ENCODE results near the gene RAB11A. TPM values are rescaled to one million over a fixed set of nuclear protein-coding genes. Genes with fewer than 3 reads are reported as not detected.

The RAB11A gene
- total and polyA plus RNA-seq, 12 donors: 45.7 to 705 (median 348) TPM

DNA sequence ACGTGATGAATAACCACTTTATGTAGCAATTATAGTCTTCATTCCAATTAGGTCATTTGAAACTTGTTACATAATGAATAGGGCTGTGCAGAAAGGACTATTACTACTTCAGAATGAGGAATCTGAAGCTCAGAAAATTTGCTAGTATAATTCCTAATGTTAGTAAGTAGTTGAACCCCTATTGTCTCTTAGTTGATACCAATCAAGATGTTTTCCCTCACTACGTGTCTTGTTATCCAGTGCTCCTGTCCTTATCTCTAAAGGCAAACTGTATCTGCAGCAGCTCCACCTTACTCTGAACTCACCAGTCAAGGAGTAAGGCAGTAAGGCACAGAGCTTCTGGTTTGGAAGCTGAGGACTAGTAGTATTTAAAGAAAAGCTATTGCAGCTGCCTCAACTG is 32.0 kb downstream of the RAB11A start:
- 54 to 66% (median 64%) methylated on average over 2 of the region's 2 CpGs for WGBS, 4 donors
- TF ChIP-seq CTCF (IDR thresholded peaks at IDR 0.05) (no peak), POLR2A (IDR thresholded peaks at IDR 0.05) (no peak)

DNA sequence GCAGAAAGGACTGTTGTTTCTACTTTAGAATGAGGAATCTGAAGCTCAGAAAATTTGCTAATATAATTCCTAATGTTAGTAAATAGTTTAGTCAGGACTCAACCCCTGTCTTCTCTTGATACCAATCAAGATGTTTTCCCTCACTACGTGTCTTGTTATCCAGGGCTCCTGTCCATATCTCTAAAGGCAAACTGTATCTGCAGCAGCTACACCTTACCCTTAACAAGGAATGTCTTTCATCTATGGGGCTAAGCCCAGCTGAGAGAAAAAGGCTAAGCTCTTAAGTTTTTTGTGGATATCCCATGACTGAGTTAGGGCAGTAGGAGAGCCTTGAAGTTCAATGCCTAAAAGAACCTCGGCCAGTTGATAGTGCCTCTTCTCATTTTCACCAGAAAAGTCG is 32.5 kb downstream of the RAB11A start:
- no peaks in the 10 kb centered on the region for H3K27me3 ChIP-seq
- no peaks in the 10 kb centered on the region for H3K9me3 ChIP-seq (replicated peaks in 1 of 3)
- 94 to 98% (median 95%) methylated on average over 3 of the region's 3 CpGs for WGBS, 4 donors
- no peak overlapping the region for H3K4me3 ChIP-seq
- H3K4me1 ChIP-seq (replicated peaks in 1 of 2): peaks cover 21 to 43% of the 10 kb centered on the region in 2 donors
- TF ChIP-seq CTCF (IDR thresholded peaks at IDR 0.05) (no peak), POLR2A (IDR thresholded peaks at IDR 0.05) (no peak)
- no peak overlapping the region for H3K27ac ChIP-seq
- peaks cover 0 to 15% of the 10 kb centered on the region in 2 donors for H3K36me3 ChIP-seq (replicated peaks in 1 of 2)
- no peak for DNase-seq
- intact Hi-C loops (cut with DNase I): no loop called here

More for the DNA sequence above, 32.0 kb downstream of the RAB11A start:
- H3K9me3 ChIP-seq (replicated peaks in 1 of 3): no peaks in the 10 kb centered on the region
- H3K36me3 ChIP-seq (replicated peaks in 1 of 2): peaks cover 0 to 15% of the 10 kb centered on the region in 2 donors
- no peaks in the 10 kb centered on the region for H3K27me3 ChIP-seq
- intact Hi-C loops (cut with DNase I): no loop called here
- no peak for DNase-seq
- H3K4me3 ChIP-seq: no peak overlapping the region
- peaks cover 26 to 48% of the 10 kb centered on the region in 2 donors for H3K4me1 ChIP-seq (replicated peaks in 1 of 2)
- H3K27ac ChIP-seq: no peak overlapping the region

DNA sequence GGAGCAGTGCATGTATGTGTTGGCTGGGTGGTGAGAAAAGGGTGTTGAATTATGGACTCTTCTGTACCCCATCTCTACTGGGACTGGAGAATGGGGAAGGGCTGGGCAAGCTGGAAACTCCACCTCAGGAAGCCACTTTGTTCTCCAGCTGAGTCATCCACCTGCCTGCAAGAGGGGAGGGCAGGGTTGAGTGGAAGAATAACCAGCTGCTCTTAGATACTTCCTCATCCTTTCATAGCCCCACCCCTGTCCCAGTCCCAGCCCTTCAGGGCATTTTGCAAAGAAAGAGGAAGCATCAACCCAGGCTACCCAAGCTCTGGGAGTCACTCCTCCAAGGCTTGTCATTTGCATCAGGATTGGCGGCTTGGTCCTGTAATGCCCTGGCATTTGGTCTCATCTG is 33.1 kb downstream of the RAB11A start:
- WGBS, 4 donors: 84 to 100% (median 94%) methylated on average over 1 of the region's 1 CpG

More for the DNA sequence above, 33.1 kb downstream of the RAB11A start:
- TF ChIP-seq CTCF (IDR thresholded peaks at IDR 0.05) (no peak), POLR2A (IDR thresholded peaks at IDR 0.05) (no peak)
- intact Hi-C loops (cut with DNase I): no loop called here
- no peaks in the 10 kb centered on the region for H3K9me3 ChIP-seq (replicated peaks in 1 of 3)
- H3K4me1 ChIP-seq (replicated peaks in 1 of 2): peaks cover 16 to 37% of the 10 kb centered on the region in 2 donors
- no peaks in the 10 kb centered on the region for H3K27me3 ChIP-seq
- peak in 6 of 7 donors; percentile 31 to 65 (median 38) for DNase-seq
- H3K27ac ChIP-seq: peak overlapping the region in 1 of 5 donors; percentile 18
- no peak overlapping the region for H3K4me3 ChIP-seq
- peaks cover 0 to 15% of the 10 kb centered on the region in 2 donors for H3K36me3 ChIP-seq (replicated peaks in 1 of 2)

Data from adrenal gland (tissue), 12 donors.